HepG2 (cell line): Measurements from ENCODE around the gene ITPR1. TPM values are rescaled to one million over a fixed set of nuclear protein-coding genes. Genes with fewer than 3 reads are reported as not detected.

Experiments used
- ATAC-seq: fragments of 200-7000 bp; cut with Tn5 transposase; 3 replicates; pipeline ENCODE4 v1.9.1; 2020; ENCODE audit warnings: mild to moderate bottlenecking, moderate library complexity
- BruUV-seq: library from RNA; stranded (reverse); fragments of 400-500 nt; replicated peaks from 2 replicates; lab custom pipeline; 2021; lab: Mats Ljungman, UMichigan
- CTCF ChIA-PET: fragments of 300-600 bp; formaldehyde crosslinking; extraction: SDS; loops from one replicate; lab custom pipeline; 2021; ENCODE audit warnings: low total read pairs, inconsistent platforms, low intra/inter-chr PET ratio; lab: Yijun Ruan, JAX
- POLR2A ChIA-PET: fragments of 350-600 bp; sonication (Branson Sonifier 250); formaldehyde crosslinking; loops from one replicate; lab custom pipeline; 2020; ENCODE audit warnings: antibody characterized with exemption, inconsistent platforms; lab: Yijun Ruan, JAX
- DNase-seq: peaks from one replicate; pipeline ENCODE4 v3.0.0-alpha.2; 2015; ENCODE audit warnings: low spot score
- FAIRE-seq: peaks from 3 replicates; lab custom pipeline; 2011; peaks lifted over from hg19 to GRCh38; lab: Jason Lieb, UNC
- H2AFZ ChIP-seq: one replicate; pipeline ENCODE4 v1.6.1; 2011; ENCODE audit warnings: low read length, inconsistent platforms
- H3K27ac ChIP-seq: fragments of 300-600 bp; 3 replicates; pipeline ENCODE4 v1.8.0; 2011; ENCODE audit warnings: mixed run types, mild to moderate bottlenecking, mixed read lengths, low read length, inconsistent platforms; ENCODE audit not compliant: insufficient read depth; ENCODE audit errors: extremely low read length
- H3K27me3 ChIP-seq, 2 experiments: fragments of 200-600 bp in 1 of 2; 2 replicates in 1 of 2; 3 replicates in 1 of 2; pipeline versions ENCODE4 v1.6.0 to v1.8.0; 2011; ENCODE audit warnings: low read length in 2 of 2, mild to moderate bottlenecking in 2 of 2, moderate library complexity in 2 of 2, inconsistent platforms in 1 of 2; ENCODE audit not compliant: insufficient read depth in 2 of 2, control insufficient read depth in 1 of 2
- H3K36me3 ChIP-seq, 2 experiments: fragments of 200-600 bp in 1 of 2; replicated peaks in 1 of 2; 2 replicates in 1 of 2; 3 replicates in 1 of 2; pipeline versions ENCODE4 v1.5.1 to v1.8.0; 2011; ENCODE audit warnings: low read length in 2 of 2, inconsistent platforms in 1 of 2; ENCODE audit not compliant: insufficient read depth in 2 of 2, control insufficient read depth in 1 of 2
- H3K4me1 ChIP-seq: 2 replicates; pipeline ENCODE4 v1.5.1; 2012; ENCODE audit warnings: low read length, inconsistent platforms; ENCODE audit not compliant: insufficient read depth
- H3K4me2 ChIP-seq: 2 replicates; pipeline ENCODE4 v1.6.0; 2011; ENCODE audit warnings: low read depth, low read length, inconsistent platforms
- H3K4me3 ChIP-seq, 3 experiments: fragments of 200-600 bp in 1 of 3; sonication (generic), shearing (Covaris generic) in 1 of 3; replicated peaks in 1 of 3; 2 replicates each; pipeline ENCODE4 v1.5.1; 2011 to 2016; ENCODE audit warnings: low read length in 3 of 3, inconsistent platforms in 2 of 3, low read depth in 2 of 3, mild to moderate bottlenecking in 2 of 3, control low read depth in 1 of 3, mixed read lengths in 1 of 3; ENCODE audit not compliant: insufficient read depth in 1 of 3
- H3K79me2 ChIP-seq: one replicate; pipeline ENCODE4 v1.6.1; 2011; ENCODE audit warnings: low read length, inconsistent platforms; ENCODE audit not compliant: insufficient read depth
- H3K9ac ChIP-seq: 2 replicates; pipeline ENCODE4 v1.6.0; 2011; ENCODE audit warnings: mild to moderate bottlenecking, low read depth, low read length, inconsistent platforms; ENCODE audit not compliant: insufficient read depth
- H3K9me3 ChIP-seq: 2 replicates; pipeline ENCODE4 v1.5.1; 2012; ENCODE audit warnings: mild to moderate bottlenecking, low read length
- H4K20me1 ChIP-seq: 2 replicates; pipeline ENCODE4 v1.6.0; 2011; ENCODE audit warnings: inconsistent platforms, mild to moderate bottlenecking, low read length, moderate library complexity; ENCODE audit not compliant: insufficient read depth
- BRCA1 ChIP-seq: sonication (generic); formaldehyde crosslinking; IDR thresholded peaks from 2 replicates; pipeline ENCODE4 v1.4.0; 2020; ENCODE audit warnings: missing genetic modification reagents
- CBX1 ChIP-seq: IDR thresholded peaks from one replicate; pipeline ENCODE4 v1.6.1; 2016; ENCODE audit warnings: antibody characterized with exemption, low read depth
- SALL1 ChIP-seq: sonication (generic); formaldehyde crosslinking; IDR thresholded peaks from 2 replicates; pipeline ENCODE4 v1.8.0; 2022; ENCODE audit warnings: mild to moderate bottlenecking, missing genetic modification reagents
- SRSF4 ChIP-seq: fragments of 200-400 bp; formaldehyde crosslinking; IDR thresholded peaks from one replicate; pipeline ENCODE4 v1.6.1; 2018; ENCODE audit warnings: mild to moderate bottlenecking, low read depth, low read length, moderate library complexity; ENCODE audit not compliant: poor library complexity, severe bottlenecking
- SRSF9 ChIP-seq: fragments of 200-400 bp; formaldehyde crosslinking; IDR thresholded peaks from 2 replicates; pipeline ENCODE4 v1.6.1; 2018; ENCODE audit warnings: borderline replicate concordance, mild to moderate bottlenecking, low read depth, low read length; ENCODE audit not compliant: insufficient read depth, poor library complexity, severe bottlenecking
- YEATS4 ChIP-seq: sonication (generic); formaldehyde crosslinking; IDR thresholded peaks from 2 replicates; pipeline ENCODE4 v1.4.0; 2020; ENCODE audit warnings: missing genetic modification reagents, borderline replicate concordance
- ZBTB38 ChIP-seq: sonication (generic); formaldehyde crosslinking; IDR thresholded peaks from 2 replicates; pipeline ENCODE4 v1.5.1; 2020; ENCODE audit warnings: mild to moderate bottlenecking, missing genetic modification reagents
- ZNF10 ChIP-seq: sonication (generic); formaldehyde crosslinking; IDR thresholded peaks from 2 replicates; pipeline ENCODE4 v1.4.0; 2020; ENCODE audit warnings: mild to moderate bottlenecking, low read depth, missing genetic modification reagents, borderline replicate concordance
- ZNF260 ChIP-seq: sonication (generic); formaldehyde crosslinking; IDR thresholded peaks from 2 replicates; pipeline ENCODE4 v1.4.0; 2020; ENCODE audit warnings: missing genetic modification reagents, low read depth, mild to moderate bottlenecking, borderline replicate concordance
- WGBS: methylation state at CpG from one replicate; pipeline ENCODE4 v1.1.6; 2017; ENCODE audit warnings: low lambda C conversion rate; 5-methylcytosine and 5-hydroxymethylcytosine counted together
- in situ Hi-C: cut with HindIII; loops from 2 replicates; pipeline ENCODE4 v1.10.0; 2017; ENCODE audit warnings: low pct_unique_long_range_greater_than_20kb; ENCODE audit not compliant: extremely low pct_ligation_motif_present
- intact Hi-C: fragments of 100-400 bp; cut with micrococcal nuclease; formaldehyde crosslinking; loops from one replicate; pipeline ENCODE4 v1.10.0; 2022; ENCODE audit not compliant: unreplicated experiment
- polyA plus RNA-seq, 8 experiments: library from polyadenylated mRNA; depleted of rRNA in 3 of 8; stranded (reverse) in 7 of 8; unstranded in 1 of 8; fragments of >200 nt; fragmentation: Illumina TruSeq in 4 of 8; extraction: Trizol in 4 of 8; gene quantifications; 2 replicates each; pipeline versions ENCODE4 v1.2.1 to v1.2.3, GENCODE V29; 2011 to 2016; ENCODE audit warnings: low read depth in 4 of 8, missing spikeins in 1 of 8, mixed read lengths in 1 of 8; ENCODE audit not compliant: insufficient read depth in 1 of 8
- total RNA-seq, 5 experiments: library from RNA; depleted of rRNA; stranded (reverse); fragments of >200 nt; fragmentation: Illumina TruSeq; extraction: Trizol; gene quantifications; 2 replicates each; pipeline ENCODE4 v1.2.3, GENCODE V29; 2016; ENCODE audit warnings: low read depth in 1 of 5
- TF ChIP-seq, protein P1 (sequence below): sonication (generic); formaldehyde crosslinking; IDR thresholded peaks from 2 replicates; pipeline ENCODE4 v1.4.0; 2020; ENCODE audit warnings: missing genetic modification reagents, borderline replicate concordance
- TF ChIP-seq, protein P2 (sequence below): sonication (generic); formaldehyde crosslinking; IDR thresholded peaks from 2 replicates; pipeline ENCODE4 v1.5.0; 2020; ENCODE audit warnings: missing genetic modification reagents, mild to moderate bottlenecking, borderline replicate concordance
- TF ChIP-seq, protein P3 (sequence below): IDR thresholded peaks from 2 replicates; pipeline ENCODE4 v1.6.1; 2016

ITPR1 gene
- total and polyA plus RNA-seq, 2 of the 13 experiments (the other 11 are each of a cell fraction or from before 2014, with no cell fraction given): 10.0 to 11.4 TPM

DNA sequence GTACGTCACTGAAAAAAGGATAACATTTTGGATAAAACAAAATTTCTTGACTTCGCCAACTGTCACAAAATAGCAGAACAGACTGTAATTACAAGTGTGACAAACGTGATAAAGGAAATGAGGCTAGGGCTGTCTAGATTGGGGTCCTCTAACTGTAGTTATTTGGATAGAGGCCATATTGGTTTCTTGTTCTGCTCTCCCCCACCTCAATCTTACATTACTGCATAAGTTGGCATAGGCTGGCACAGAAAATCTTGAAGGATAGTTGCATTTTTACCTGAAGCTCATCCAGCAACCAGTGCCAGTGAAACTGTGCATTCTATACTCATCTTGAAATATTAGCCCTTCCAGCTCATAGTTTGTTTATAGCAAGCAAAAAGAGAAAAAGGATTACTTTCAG lies 84.6 kb downstream of the ITPR1 start:
- BruUV-seq: no TSS peak
- FAIRE-seq (no peak), ATAC-seq (no peak)
- in situ Hi-C loops: loop anchor here (10.0 kb wide), 1 partner anchor 223 kb away; no protein-coding TSS in a partner anchor
- Histone ChIP-seq H3K4me2 (no peak overlapping the region), H3K9me3 (no peaks in the 10 kb centered on the region)
- no peak for TF ChIP-seq ZNF260
- TF ChIP-seq SRSF4: no peak
- no peak for TF ChIP-seq ZNF10 (CRISPR knock-in tag)
- no peak for TF ChIP-seq ZBTB38 (CRISPR knock-in tag)
- no peak for TF ChIP-seq CBX1
- TF ChIP-seq, all 625 proteins: peak for 0
- no peaks in the 10 kb centered on the region for H3K36me3 ChIP-seq
- ChIA-PET CTCF (no interaction called here), POLR2A (no interaction called here)
- no peak overlapping the region for H3K27ac ChIP-seq
- no peaks in the 10 kb centered on the region for H3K79me2 ChIP-seq
- intact Hi-C loops: no loop called here
- no peaks in the 10 kb centered on the region for H3K4me1 ChIP-seq
- no peaks in the 10 kb centered on the region for H4K20me1 ChIP-seq
- H3K27me3 ChIP-seq: no peaks in the 10 kb centered on the region
- DNase-seq: no peak
- H3K4me3 ChIP-seq: no peak overlapping the region
- no peak overlapping the region for H2AFZ ChIP-seq
- WGBS: 90% methylated on average over 3 of the region's 3 CpGs
- H3K9ac ChIP-seq: no peak overlapping the region

DNA sequence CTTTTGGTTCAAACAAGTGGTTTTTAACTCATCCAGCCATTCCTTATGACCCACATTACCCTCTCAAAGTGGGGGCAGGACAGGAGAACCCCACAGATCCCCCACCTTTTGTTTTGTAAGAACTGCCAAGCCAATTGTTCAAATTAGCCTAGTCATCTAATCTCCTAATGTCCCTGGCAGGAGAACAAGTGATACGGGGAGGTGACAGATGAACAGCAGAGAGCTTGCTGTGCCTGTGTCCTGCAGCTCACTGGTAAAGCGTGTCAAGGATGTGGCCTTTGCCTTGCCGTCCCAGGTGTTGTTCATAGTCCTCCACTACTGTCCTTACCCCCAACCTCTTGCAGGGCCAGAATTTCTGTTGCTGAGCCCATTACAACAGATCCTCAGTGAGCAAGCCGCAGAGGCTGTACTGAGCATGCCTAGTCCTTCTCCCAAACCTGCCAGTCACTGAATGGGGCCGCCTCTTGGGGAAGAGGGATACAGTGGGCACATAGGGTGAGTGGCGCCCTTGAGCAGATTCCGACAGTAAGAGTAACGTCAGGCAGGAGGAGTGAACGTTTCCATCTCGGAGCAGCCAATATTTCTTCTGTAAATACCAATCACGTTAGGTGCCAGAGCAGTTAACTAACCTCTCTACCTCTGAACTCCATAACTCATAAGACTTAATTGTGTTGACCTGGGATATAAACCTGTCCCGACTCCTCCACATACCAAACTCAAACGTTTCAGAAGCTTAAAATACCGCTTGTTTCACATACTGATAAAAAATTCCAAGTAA lies 87.4 kb downstream of the ITPR1 start:
- ATAC-seq: no peak
- no peak overlapping the region for H3K9ac ChIP-seq
- no peak for FAIRE-seq
- WGBS: 92% methylated on average over 13 of the region's 14 CpGs
- BruUV-seq: no TSS peak
- ChIA-PET CTCF (no interaction called here), POLR2A (no interaction called here)
- H2AFZ ChIP-seq: no peak overlapping the region
- intact Hi-C loops (no loop called here), in situ Hi-C loops (no loop called here)
- H4K20me1 ChIP-seq: no peaks in the 10 kb centered on the region
- no peak for DNase-seq
- H3K9me3 ChIP-seq: no peaks in the 10 kb centered on the region
- no peaks in the 10 kb centered on the region for H3K27me3 ChIP-seq
- H3K4me2 ChIP-seq: no peak overlapping the region
- no peaks in the 10 kb centered on the region for H3K79me2 ChIP-seq
- H3K4me3 ChIP-seq: no peak overlapping the region
- H3K4me1 ChIP-seq: no peaks in the 10 kb centered on the region
- H3K27ac ChIP-seq: no peak overlapping the region
- no peaks in the 10 kb centered on the region for H3K36me3 ChIP-seq
- TF ChIP-seq, protein P1, sequence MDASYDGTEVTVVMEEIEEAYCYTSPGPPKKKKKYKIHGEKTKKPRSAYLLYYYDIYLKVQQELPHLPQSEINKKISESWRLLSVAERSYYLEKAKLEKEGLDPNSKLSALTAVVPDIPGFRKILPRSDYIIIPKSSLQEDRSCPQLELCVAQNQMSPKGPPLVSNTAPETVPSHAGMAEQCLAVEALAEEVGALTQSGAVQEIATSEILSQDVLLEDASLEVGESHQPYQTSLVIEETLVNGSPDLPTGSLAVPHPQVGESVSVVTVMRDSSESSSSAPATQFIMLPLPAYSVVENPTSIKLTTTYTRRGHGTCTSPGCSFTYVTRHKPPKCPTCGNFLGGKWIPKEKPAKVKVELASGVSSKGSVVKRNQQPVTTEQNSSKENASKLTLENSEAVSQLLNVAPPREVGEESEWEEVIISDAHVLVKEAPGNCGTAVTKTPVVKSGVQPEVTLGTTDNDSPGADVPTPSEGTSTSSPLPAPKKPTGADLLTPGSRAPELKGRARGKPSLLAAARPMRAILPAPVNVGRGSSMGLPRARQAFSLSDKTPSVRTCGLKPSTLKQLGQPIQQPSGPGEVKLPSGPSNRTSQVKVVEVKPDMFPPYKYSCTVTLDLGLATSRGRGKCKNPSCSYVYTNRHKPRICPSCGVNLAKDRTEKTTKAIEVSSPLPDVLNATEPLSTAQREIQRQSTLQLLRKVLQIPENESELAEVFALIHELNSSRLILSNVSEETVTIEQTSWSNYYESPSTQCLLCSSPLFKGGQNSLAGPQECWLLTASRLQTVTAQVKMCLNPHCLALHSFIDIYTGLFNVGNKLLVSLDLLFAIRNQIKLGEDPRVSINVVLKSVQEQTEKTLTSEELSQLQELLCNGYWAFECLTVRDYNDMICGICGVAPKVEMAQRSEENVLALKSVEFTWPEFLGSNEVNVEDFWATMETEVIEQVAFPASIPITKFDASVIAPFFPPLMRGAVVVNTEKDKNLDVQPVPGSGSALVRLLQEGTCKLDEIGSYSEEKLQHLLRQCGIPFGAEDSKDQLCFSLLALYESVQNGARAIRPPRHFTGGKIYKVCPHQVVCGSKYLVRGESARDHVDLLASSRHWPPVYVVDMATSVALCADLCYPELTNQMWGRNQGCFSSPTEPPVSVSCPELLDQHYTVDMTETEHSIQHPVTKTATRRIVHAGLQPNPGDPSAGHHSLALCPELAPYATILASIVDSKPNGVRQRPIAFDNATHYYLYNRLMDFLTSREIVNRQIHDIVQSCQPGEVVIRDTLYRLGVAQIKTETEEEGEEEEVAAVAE (CRISPR knock-in tag): no peak
- TF ChIP-seq, protein P2, sequence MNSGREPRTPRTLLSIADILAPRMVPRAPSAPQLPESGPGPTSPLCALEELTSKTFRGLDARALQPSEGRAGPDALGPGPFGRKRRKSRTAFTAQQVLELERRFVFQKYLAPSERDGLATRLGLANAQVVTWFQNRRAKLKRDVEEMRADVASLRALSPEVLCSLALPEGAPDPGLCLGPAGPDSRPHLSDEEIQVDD: no peak
- TF ChIP-seq BRCA1 (CRISPR knock-in tag) (no peak), SRSF9 (no peak), SALL1 (no peak), ZNF10 (CRISPR knock-in tag) (no peak), YEATS4 (CRISPR knock-in tag) (no peak)
- TF ChIP-seq, protein P3, sequence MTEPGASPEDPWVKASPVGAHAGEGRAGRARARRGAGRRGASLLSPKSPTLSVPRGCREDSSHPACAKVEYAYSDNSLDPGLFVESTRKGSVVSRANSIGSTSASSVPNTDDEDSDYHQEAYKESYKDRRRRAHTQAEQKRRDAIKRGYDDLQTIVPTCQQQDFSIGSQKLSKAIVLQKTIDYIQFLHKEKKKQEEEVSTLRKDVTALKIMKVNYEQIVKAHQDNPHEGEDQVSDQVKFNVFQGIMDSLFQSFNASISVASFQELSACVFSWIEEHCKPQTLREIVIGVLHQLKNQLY: no peak
